ENCODE measurements around the gene MACF1. TPM values are rescaled to one million over a fixed set of nuclear protein-coding genes. Genes with fewer than 3 reads are reported as not detected.
A peak's percentile ranks its signal among the peaks of the same experiment; 100 is the strongest.

MACF1 gene
- polyA plus RNA-seq, 1 of the 3 experiments (the other 2 are of a cell fraction), result 37.6 TPM

- POLR2A ChIA-PET, result no interaction called here
- no peak for DNase-seq
- Histone ChIP-seq H3K4me1 (ENCODE audit: control insufficient read depth in 1 of 2, insufficient read depth in 2 of 2, low read depth in 1 of 2, low read length in 1 of 2) (peaks cover 30 to 36% of the 10 kb centered on the region in 2 experiments), H4K20me1 (ENCODE audit: insufficient read depth) (peaks cover 25% of the 10 kb centered on the region), H2AFZ (ENCODE audit: low read depth) (no peak overlapping the region), H3K36me3 (replicated peaks in 1 of 2; ENCODE audit: control insufficient read depth in 1 of 2, insufficient read depth in 2 of 2, low read length in 1 of 2) (peaks cover 0 to 6% of the 10 kb centered on the region in 2 experiments), H3F3A (replicated peaks; ENCODE audit: insufficient read depth) (peaks cover 32% of the 10 kb centered on the region), H3K27ac (ENCODE audit: low read depth in 2 of 2, low read length in 1 of 2) (peak overlapping the region; percentile 54 to 86; a peak in 3 of 4 replicates), H3K9me2 (no peaks in the 10 kb centered on the region), H3K9ac (peak overlapping the region; percentile 21; the same call in 1 of the 2 replicates), H3K79me2 (ENCODE audit: insufficient read depth) (peaks cover 86% of the 10 kb centered on the region), H3K4me3 (ENCODE audit: low read depth in 2 of 2, low read length in 1 of 2) (no peak overlapping the region), H3K9me3 (no peaks in the 10 kb centered on the region), H3K27me3 (ENCODE audit: insufficient read depth) (no peaks in the 10 kb centered on the region), H3K4me2 (peak overlapping the region; percentile 91)
- 77% methylated on average over 7 of the region's 7 CpGs for WGBS (ENCODE audit: low lambda C conversion rate)
- CTCF ChIA-PET, result interaction anchor here (1.1 to 1.3 kb wide), 2 partner anchors 8 to 122 kb away, joined by 3 to 4 read pairs; no protein-coding TSS in a partner anchor
- no peak for TF ChIP-seq TAF1 (IDR thresholded peaks at IDR 0.05; ENCODE audit: borderline replicate concordance, low read depth, low read length)
- peak; percentile 33; the same call in 1 of the 2 replicates for TF ChIP-seq JUND (IDR thresholded peaks at IDR 0.05)
- TF ChIP-seq TCF12 (IDR thresholded peaks at IDR 0.05), result peak; percentile 34; the same call in 1 of the 2 replicates
- 0 out of 4 replicates have a peak, but pooled peaks of 1 of the 2 experiments have one; percentile 13 for TF ChIP-seq EP300 (IDR thresholded peaks at IDR 0.05; ENCODE audit: borderline replicate concordance in 1 of 2, low read depth in 1 of 2, low read length in 1 of 2)
- no peak for TF ChIP-seq MEF2A (IDR thresholded peaks at IDR 0.05; ENCODE audit: borderline replicate concordance, low read depth)
- peak; percentile 64; the same call in 1 of the 2 replicates for TF ChIP-seq TEAD4 (IDR thresholded peaks at IDR 0.05; ENCODE audit: borderline replicate concordance, insufficient read depth)
These were observed 202.3 kb downstream of the MACF1 start for GRCh38 chr1:39406533-39407450.

GRCh38 chr1:39407510-39407895, 203.0 kb downstream of the MACF1 start:
- Histone ChIP-seq H3K9me2 (no peaks in the 10 kb centered on the region), H3K4me1 (ENCODE audit: control insufficient read depth in 1 of 2, insufficient read depth in 2 of 2, low read depth in 1 of 2, low read length in 1 of 2) (peaks cover 35 to 36% of the 10 kb centered on the region in 2 experiments), H3K9ac (peak overlapping the region; percentile 82; the same call in 1 of the 2 replicates), H3K4me3 (ENCODE audit: low read depth in 2 of 2, low read length in 1 of 2) (no peak overlapping the region; a peak in 1 of 4 replicates), H3K27me3 (ENCODE audit: insufficient read depth) (no peaks in the 10 kb centered on the region), H3K27ac (ENCODE audit: low read depth in 2 of 2, low read length in 1 of 2) (peak overlapping the region; percentile 86 to 91; a peak in 3 of 4 replicates), H3K36me3 (replicated peaks in 1 of 2; ENCODE audit: control insufficient read depth in 1 of 2, insufficient read depth in 2 of 2, low read length in 1 of 2) (peaks cover 0 to 13% of the 10 kb centered on the region in 2 experiments), H4K20me1 (ENCODE audit: insufficient read depth) (peaks cover 32% of the 10 kb centered on the region), H2AFZ (ENCODE audit: low read depth) (no peak overlapping the region), H3K9me3 (no peaks in the 10 kb centered on the region), H3K4me2 (peak overlapping the region; percentile 91), H3K79me2 (ENCODE audit: insufficient read depth) (peaks cover 86% of the 10 kb centered on the region), H3F3A (replicated peaks; ENCODE audit: insufficient read depth) (peaks cover 33% of the 10 kb centered on the region)
- WGBS (ENCODE audit: low lambda C conversion rate), result 94% methylated on average over 6 of the region's 6 CpGs
- ChIA-PET CTCF (interaction anchor here (1.1 to 1.3 kb wide), 2 partner anchors 9 to 122 kb away, joined by 3 to 4 read pairs; no protein-coding TSS in a partner anchor), POLR2A (no interaction called here)
- DNase-seq, result no peak
- TF ChIP-seq RAD21 (IDR thresholded peaks at IDR 0.05; ENCODE audit: low read length) (no peak), USF1 (IDR thresholded peaks at IDR 0.05; ENCODE audit: borderline replicate concordance, low read depth) (no peak), MXI1 (IDR thresholded peaks at IDR 0.05; ENCODE audit: low read depth, low read length) (no peak), NRF1 (IDR thresholded peaks at IDR 0.05; ENCODE audit: low read depth, low read length) (no peak), ELF1 (IDR thresholded peaks at IDR 0.05) (no peak), TCF12 (IDR thresholded peaks at IDR 0.05) (no peak), CHD2 (IDR thresholded peaks at IDR 0.05; ENCODE audit: low read length, partially characterized antibody) (no peak), PBX3 (IDR thresholded peaks at IDR 0.05) (no peak), CTCF (IDR thresholded peaks at IDR 0.05) (no peak)
- TF ChIP-seq, protein P1, sequence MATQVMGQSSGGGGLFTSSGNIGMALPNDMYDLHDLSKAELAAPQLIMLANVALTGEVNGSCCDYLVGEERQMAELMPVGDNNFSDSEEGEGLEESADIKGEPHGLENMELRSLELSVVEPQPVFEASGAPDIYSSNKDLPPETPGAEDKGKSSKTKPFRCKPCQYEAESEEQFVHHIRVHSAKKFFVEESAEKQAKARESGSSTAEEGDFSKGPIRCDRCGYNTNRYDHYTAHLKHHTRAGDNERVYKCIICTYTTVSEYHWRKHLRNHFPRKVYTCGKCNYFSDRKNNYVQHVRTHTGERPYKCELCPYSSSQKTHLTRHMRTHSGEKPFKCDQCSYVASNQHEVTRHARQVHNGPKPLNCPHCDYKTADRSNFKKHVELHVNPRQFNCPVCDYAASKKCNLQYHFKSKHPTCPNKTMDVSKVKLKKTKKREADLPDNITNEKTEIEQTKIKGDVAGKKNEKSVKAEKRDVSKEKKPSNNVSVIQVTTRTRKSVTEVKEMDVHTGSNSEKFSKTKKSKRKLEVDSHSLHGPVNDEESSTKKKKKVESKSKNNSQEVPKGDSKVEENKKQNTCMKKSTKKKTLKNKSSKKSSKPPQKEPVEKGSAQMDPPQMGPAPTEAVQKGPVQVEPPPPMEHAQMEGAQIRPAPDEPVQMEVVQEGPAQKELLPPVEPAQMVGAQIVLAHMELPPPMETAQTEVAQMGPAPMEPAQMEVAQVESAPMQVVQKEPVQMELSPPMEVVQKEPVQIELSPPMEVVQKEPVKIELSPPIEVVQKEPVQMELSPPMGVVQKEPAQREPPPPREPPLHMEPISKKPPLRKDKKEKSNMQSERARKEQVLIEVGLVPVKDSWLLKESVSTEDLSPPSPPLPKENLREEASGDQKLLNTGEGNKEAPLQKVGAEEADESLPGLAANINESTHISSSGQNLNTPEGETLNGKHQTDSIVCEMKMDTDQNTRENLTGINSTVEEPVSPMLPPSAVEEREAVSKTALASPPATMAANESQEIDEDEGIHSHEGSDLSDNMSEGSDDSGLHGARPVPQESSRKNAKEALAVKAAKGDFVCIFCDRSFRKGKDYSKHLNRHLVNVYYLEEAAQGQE (IDR thresholded peaks at IDR 0.05; ENCODE audit: low read depth, low read length), result no peak

Measured in SK-N-SH (cell line).